ENCODE results near the gene HNRNPA3. TPM values are rescaled to one million over a fixed set of nuclear protein-coding genes. Genes with fewer than 3 reads are reported as not detected.

Gene HNRNPA3
- total RNA-seq, 1 experiment from 2014 or later, result 328 TPM

DNA sequence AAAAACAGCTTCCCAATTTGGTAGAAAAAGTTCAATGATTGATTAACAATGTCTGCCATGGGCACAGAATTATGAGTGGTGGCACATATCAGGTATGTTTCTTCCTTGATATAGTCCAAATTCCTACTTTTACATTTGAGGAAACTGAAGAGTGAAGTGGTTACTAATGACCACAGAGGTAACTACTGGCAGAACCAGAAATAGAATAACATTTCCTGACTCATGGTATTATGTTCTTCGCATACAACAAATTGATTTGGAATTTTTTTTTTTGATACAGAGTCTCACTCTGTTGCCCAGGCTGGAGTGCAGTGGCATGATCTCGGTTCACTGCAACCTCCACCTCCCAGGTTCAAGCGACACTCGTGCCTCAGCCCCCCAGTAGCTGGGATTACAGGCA, 57.9 kb downstream of the HNRNPA3 start:
- Histone ChIP-seq H3K4me3 (replicated peaks in 1 of 2; ENCODE audit: low read depth in 1 of 2, low read length in 2 of 2) (no peak overlapping the region), H3K79me2 (ENCODE audit: insufficient read depth, low read length) (no peaks in the 10 kb centered on the region), H3K27me3 (ENCODE audit: insufficient read depth, low read length) (no peaks in the 10 kb centered on the region), H3K9ac (ENCODE audit: low read length) (no peak overlapping the region), H3K4me1 (ENCODE audit: control insufficient read depth in 1 of 2, insufficient read depth in 2 of 2, low read length in 2 of 2) (peaks cover 13% of the 10 kb centered on the region in 2 experiments; a peak in 3 of 4 replicates), H3K36me3 (ENCODE audit: control insufficient read depth in 1 of 2, insufficient read depth in 2 of 2, low read length in 2 of 2) (no peaks in the 10 kb centered on the region), H3K9me3 (ENCODE audit: control insufficient read depth in 1 of 2, insufficient read depth in 1 of 2, low read depth in 1 of 2, low read length in 2 of 2) (no peaks in the 10 kb centered on the region), H3K27ac (ENCODE audit: low read depth, low read length) (no peak overlapping the region), H4K20me1 (ENCODE audit: insufficient read depth) (no peaks in the 10 kb centered on the region), H3K4me2 (ENCODE audit: low read length) (no peak overlapping the region), H3K9me2 (ENCODE audit: insufficient read depth) (no peaks in the 10 kb centered on the region), H2AFZ (ENCODE audit: low read depth, low read length, poor library complexity, severe bottlenecking) (no peak overlapping the region)
- POLR2A ChIA-PET, result no interaction called here
- BruUV-seq (replicated peaks), result no TSS peak
- ATAC-seq, result no peak
- RAD21 ChIA-PET (ENCODE audit: low non-redundant PET in 1 of 2, low total read pairs in 2 of 2, uncharacterized antibody in 2 of 2, unreplicated experiment in 2 of 2), result no interaction called here
- intact Hi-C loops (cut with micrococcal nuclease), result no loop called here
- TF ChIP-seq CBX3 (IDR thresholded peaks at IDR 0.05; ENCODE audit: low read depth), result no peak
- TF ChIP-seq, protein P1, sequence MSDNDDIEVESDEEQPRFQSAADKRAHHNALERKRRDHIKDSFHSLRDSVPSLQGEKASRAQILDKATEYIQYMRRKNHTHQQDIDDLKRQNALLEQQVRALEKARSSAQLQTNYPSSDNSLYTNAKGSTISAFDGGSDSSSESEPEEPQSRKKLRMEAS (IDR thresholded peaks at IDR 0.05), result no peak
- no peak for TF ChIP-seq SP1 (IDR thresholded peaks at IDR 0.05; ENCODE audit: low read depth)
- TF ChIP-seq POLR2A (IDR thresholded peaks at IDR 0.05; ENCODE audit: borderline replicate concordance, extremely low read depth, insufficient read depth, insufficient read length), result no peak
- no peak for TF ChIP-seq ELF1 (IDR thresholded peaks at IDR 0.05; ENCODE audit: borderline replicate concordance, low read depth)
- no peak for DNase-seq (ENCODE audit: low read depth, low spot score)
- CTCF ChIA-PET, result no interaction called here

DNA sequence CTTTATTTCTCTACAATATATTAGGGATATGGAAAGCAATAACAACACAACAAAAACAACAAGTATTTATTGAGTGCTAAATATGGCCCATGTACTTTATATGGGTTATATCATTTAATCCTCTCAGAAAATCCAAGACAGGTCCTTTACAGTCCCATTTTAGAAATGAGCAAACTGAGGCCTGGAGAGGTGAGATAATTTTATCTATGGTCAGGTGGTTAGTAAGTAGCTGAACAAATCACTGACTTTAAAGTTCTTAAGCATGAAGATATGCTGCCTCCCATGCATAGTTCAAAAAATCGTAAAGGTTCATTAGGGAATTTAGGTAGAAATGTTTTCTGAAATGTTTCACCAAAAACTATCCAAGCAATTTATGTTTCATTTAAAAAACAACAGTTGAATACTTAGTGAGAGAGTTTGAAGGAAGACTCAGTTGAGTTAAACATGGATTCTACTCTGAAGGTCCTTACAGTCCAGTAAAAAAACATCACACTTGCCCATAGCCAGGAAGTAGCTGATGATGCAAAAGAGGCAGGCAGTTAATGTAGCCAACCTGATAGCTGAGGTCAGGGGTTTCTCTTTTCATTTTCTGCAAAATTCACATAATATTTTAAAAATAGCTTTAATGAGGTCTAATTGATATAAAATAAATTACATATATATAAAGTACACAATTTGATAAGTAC, 59.5 kb downstream of the HNRNPA3 start:
- Histone ChIP-seq H3K4me2 (ENCODE audit: low read length) (no peak overlapping the region), H3K9ac (ENCODE audit: low read length) (no peak overlapping the region), H3K4me1 (ENCODE audit: control insufficient read depth in 1 of 2, insufficient read depth in 2 of 2, low read length in 2 of 2) (no peaks in the 10 kb centered on the region), H4K20me1 (ENCODE audit: insufficient read depth) (no peaks in the 10 kb centered on the region), H3K79me2 (ENCODE audit: insufficient read depth, low read length) (no peaks in the 10 kb centered on the region), H3K9me3 (ENCODE audit: control insufficient read depth in 1 of 2, insufficient read depth in 1 of 2, low read depth in 1 of 2, low read length in 2 of 2) (no peaks in the 10 kb centered on the region), H3K36me3 (ENCODE audit: control insufficient read depth in 1 of 2, insufficient read depth in 2 of 2, low read length in 2 of 2) (no peaks in the 10 kb centered on the region), H2AFZ (ENCODE audit: low read depth, low read length, poor library complexity, severe bottlenecking) (no peak overlapping the region), H3K27ac (ENCODE audit: low read depth, low read length) (no peak overlapping the region), H3K9me2 (ENCODE audit: insufficient read depth) (no peaks in the 10 kb centered on the region), H3K4me3 (replicated peaks in 1 of 2; ENCODE audit: low read depth in 1 of 2, low read length in 2 of 2) (no peak overlapping the region), H3K27me3 (ENCODE audit: insufficient read depth, low read length) (no peaks in the 10 kb centered on the region)
- ChIA-PET CTCF (interaction anchor here (1.2 kb wide), 1 partner anchor 107 kb away, joined by 3 read pairs; no protein-coding TSS in a partner anchor), RAD21 (ENCODE audit: low non-redundant PET in 1 of 2, low total read pairs in 2 of 2, uncharacterized antibody in 2 of 2, unreplicated experiment in 2 of 2) (no interaction called here), POLR2A (interaction anchor here (1.2 kb wide), 1 partner anchor 9 kb away, joined by 3 read pairs; no protein-coding TSS in a partner anchor)
- no TSS peak for BruUV-seq (replicated peaks)
- intact Hi-C loops (cut with micrococcal nuclease), result no loop called here
- DNase-seq (ENCODE audit: low read depth, low spot score) (no peak), ATAC-seq (no peak)
- TF ChIP-seq FOSL1 (IDR thresholded peaks at IDR 0.05; ENCODE audit: low read depth) (no peak), EZH2 (IDR thresholded peaks at IDR 0.05) (no peak), ZNF274 (IDR thresholded peaks at IDR 0.05; ENCODE audit: low read depth, low read length) (no peak), YY1 (IDR thresholded peaks at IDR 0.05; ENCODE audit: extremely low read depth, insufficient replicate concordance, low read depth, low read length) (no peak), POLR2AphosphoS5 (IDR thresholded peaks at IDR 0.05; ENCODE audit: low read depth, low read length) (no peak), EGR1 (IDR thresholded peaks at IDR 0.05; ENCODE audit: low read depth) (no peak), RAD21 (IDR thresholded peaks at IDR 0.05; ENCODE audit: low read depth) (no peak), CBX3 (IDR thresholded peaks at IDR 0.05; ENCODE audit: low read depth) (no peak)
- TF ChIP-seq, protein P2, sequence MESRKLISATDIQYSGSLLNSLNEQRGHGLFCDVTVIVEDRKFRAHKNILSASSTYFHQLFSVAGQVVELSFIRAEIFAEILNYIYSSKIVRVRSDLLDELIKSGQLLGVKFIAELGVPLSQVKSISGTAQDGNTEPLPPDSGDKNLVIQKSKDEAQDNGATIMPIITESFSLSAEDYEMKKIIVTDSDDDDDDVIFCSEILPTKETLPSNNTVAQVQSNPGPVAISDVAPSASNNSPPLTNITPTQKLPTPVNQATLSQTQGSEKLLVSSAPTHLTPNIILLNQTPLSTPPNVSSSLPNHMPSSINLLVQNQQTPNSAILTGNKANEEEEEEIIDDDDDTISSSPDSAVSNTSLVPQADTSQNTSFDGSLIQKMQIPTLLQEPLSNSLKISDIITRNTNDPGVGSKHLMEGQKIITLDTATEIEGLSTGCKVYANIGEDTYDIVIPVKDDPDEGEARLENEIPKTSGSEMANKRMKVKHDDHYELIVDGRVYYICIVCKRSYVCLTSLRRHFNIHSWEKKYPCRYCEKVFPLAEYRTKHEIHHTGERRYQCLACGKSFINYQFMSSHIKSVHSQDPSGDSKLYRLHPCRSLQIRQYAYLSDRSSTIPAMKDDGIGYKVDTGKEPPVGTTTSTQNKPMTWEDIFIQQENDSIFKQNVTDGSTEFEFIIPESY (IDR thresholded peaks at IDR 0.05; ENCODE audit: extremely low read depth, insufficient replicate concordance, low read length), result no peak
- TF ChIP-seq, protein P3, sequence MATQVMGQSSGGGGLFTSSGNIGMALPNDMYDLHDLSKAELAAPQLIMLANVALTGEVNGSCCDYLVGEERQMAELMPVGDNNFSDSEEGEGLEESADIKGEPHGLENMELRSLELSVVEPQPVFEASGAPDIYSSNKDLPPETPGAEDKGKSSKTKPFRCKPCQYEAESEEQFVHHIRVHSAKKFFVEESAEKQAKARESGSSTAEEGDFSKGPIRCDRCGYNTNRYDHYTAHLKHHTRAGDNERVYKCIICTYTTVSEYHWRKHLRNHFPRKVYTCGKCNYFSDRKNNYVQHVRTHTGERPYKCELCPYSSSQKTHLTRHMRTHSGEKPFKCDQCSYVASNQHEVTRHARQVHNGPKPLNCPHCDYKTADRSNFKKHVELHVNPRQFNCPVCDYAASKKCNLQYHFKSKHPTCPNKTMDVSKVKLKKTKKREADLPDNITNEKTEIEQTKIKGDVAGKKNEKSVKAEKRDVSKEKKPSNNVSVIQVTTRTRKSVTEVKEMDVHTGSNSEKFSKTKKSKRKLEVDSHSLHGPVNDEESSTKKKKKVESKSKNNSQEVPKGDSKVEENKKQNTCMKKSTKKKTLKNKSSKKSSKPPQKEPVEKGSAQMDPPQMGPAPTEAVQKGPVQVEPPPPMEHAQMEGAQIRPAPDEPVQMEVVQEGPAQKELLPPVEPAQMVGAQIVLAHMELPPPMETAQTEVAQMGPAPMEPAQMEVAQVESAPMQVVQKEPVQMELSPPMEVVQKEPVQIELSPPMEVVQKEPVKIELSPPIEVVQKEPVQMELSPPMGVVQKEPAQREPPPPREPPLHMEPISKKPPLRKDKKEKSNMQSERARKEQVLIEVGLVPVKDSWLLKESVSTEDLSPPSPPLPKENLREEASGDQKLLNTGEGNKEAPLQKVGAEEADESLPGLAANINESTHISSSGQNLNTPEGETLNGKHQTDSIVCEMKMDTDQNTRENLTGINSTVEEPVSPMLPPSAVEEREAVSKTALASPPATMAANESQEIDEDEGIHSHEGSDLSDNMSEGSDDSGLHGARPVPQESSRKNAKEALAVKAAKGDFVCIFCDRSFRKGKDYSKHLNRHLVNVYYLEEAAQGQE (IDR thresholded peaks at IDR 0.05; ENCODE audit: low read depth), result no peak
